Measurements from ENCODE around the gene WSCD2.

- no peak for TF ChIP-seq POLR2AphosphoS5 (IDR thresholded peaks at IDR 0.05)
- TF ChIP-seq POLR2A (IDR thresholded peaks at IDR 0.05): no peak
- TF ChIP-seq CTCF (IDR thresholded peaks at IDR 0.05): no peak
- no peak for TF ChIP-seq EP300 (IDR thresholded peaks at IDR 0.05)
Observed at GRCh38 chr12:108277613-108278012, 148.5 kb downstream of the WSCD2 start.
